Panc1 (cell line): ENCODE results near the gene MRPS27. TPM values are rescaled to one million over a fixed set of nuclear protein-coding genes. Genes with fewer than 3 reads are reported as not detected.

Source experiments
- ATAC-seq: fragments of 200-7000 bp; cut with Tn5 transposase; 2 replicates; pipeline ENCODE4 v1.9.1; 2020; ENCODE audit warnings: mild to moderate bottlenecking, moderate library complexity
- BruUV-seq: library from RNA; stranded (reverse); fragments of 400-500 nt; replicated peaks from 2 replicates; lab custom pipeline; 2021; lab: Mats Ljungman, UMichigan
- CTCF ChIA-PET: fragments of 300-600 bp; sonication (Branson Sonifier 250); formaldehyde crosslinking; loops from one replicate; lab custom pipeline; 2022; ENCODE audit warnings: antibody characterized with exemption; lab: Charles Lee
- POLR2A ChIA-PET: fragments of 300-600 bp; sonication (Branson Sonifier 250); formaldehyde crosslinking; loops from one replicate; lab custom pipeline; 2022; ENCODE audit warnings: antibody characterized with exemption; lab: Charles Lee
- DNase-seq: peaks from one replicate; pipeline ENCODE4 v3.0.0-alpha.2; 2010; ENCODE audit warnings: low read depth, low spot score
- H3K27ac ChIP-seq: 2 replicates; pipeline ENCODE4 v1.5.1; 2011; ENCODE audit warnings: mild to moderate bottlenecking, low read length, inconsistent platforms
- H3K27me3 ChIP-seq: fragments of 200-500 bp; sonication (Bioruptor generic); 2 replicates; pipeline ENCODE4 v1.6.0; 2014; ENCODE audit warnings: low read length, inconsistent platforms; ENCODE audit not compliant: control insufficient read depth, insufficient read depth
- H3K36me3 ChIP-seq: fragments of 200-500 bp; sonication (Bioruptor generic); 2 replicates; pipeline ENCODE4 v1.5.1; 2014; ENCODE audit warnings: inconsistent platforms, mild to moderate bottlenecking, low read length, moderate library complexity; ENCODE audit not compliant: control insufficient read depth, insufficient read depth
- H3K4me1 ChIP-seq: 2 replicates; pipeline ENCODE4 v1.5.1; 2011; ENCODE audit warnings: inconsistent platforms, mild to moderate bottlenecking, low read length, moderate library complexity; ENCODE audit not compliant: control insufficient read depth, insufficient read depth
- H3K4me3 ChIP-seq, 2 experiments: 2 replicates each; pipeline ENCODE4 v1.5.1; 2011 to 2012; ENCODE audit warnings: low read depth in 2 of 2, low read length in 2 of 2, mild to moderate bottlenecking in 2 of 2, inconsistent platforms in 1 of 2, moderate library complexity in 1 of 2
- H3K9me3 ChIP-seq: fragments of 200-500 bp; sonication (Bioruptor generic); 2 replicates; pipeline ENCODE4 v1.5.1; 2014; ENCODE audit warnings: low read depth, mild to moderate bottlenecking, inconsistent platforms, low read length, moderate library complexity; ENCODE audit not compliant: control insufficient read depth, insufficient read depth
- POLR2AphosphoS5 ChIP-seq: IDR thresholded peaks from 2 replicates; pipeline ENCODE4 v1.6.1; 2012; ENCODE audit warnings: mild to moderate bottlenecking, low read depth, low read length, moderate library complexity
- SIN3A ChIP-seq: IDR thresholded peaks from 2 replicates; pipeline ENCODE4 v1.6.1; 2012; ENCODE audit warnings: low read depth, mild to moderate bottlenecking, low read length, moderate library complexity, borderline replicate concordance; ENCODE audit not compliant: insufficient read depth
- TCF7L2 ChIP-seq: IDR thresholded peaks from 2 replicates; pipeline ENCODE4 v1.6.1; 2011; ENCODE audit warnings: mild to moderate bottlenecking, low read depth, low read length, inconsistent platforms
- in situ Hi-C: cut with HindIII; loops from 2 replicates; pipeline ENCODE4 v1.10.0; 2016; ENCODE audit warnings: low sequenced_read_pairs, low pct_unique_long_range_greater_than_20kb
- intact Hi-C: fragments of 100-400 bp; cut with micrococcal nuclease; formaldehyde crosslinking; loops from one replicate; pipeline ENCODE4 v1.10.0; 2022; ENCODE audit not compliant: unreplicated experiment
- total RNA-seq: library from RNA; stranded (reverse); gene quantifications from one replicate; pipeline ENCODE4 v1.2.1, GENCODE V29; 2021; ENCODE audit not compliant: unreplicated experiment
- TF ChIP-seq, protein P1 (sequence below): fragments of 450-650 bp; IDR thresholded peaks from 2 replicates; pipeline ENCODE4 v1.5.1; 2017; ENCODE audit warnings: mild to moderate bottlenecking
- TF ChIP-seq, protein P2 (sequence below), 2 experiments: IDR thresholded peaks; 2 replicates each; pipeline ENCODE4 v1.6.1; 2011 to 2012; ENCODE audit warnings: low read depth in 2 of 2, control low read depth in 1 of 2, low read length in 1 of 2, mild to moderate bottlenecking in 1 of 2, moderate library complexity in 1 of 2; ENCODE audit not compliant: insufficient read depth in 1 of 2

The MRPS27 gene
- total RNA-seq, 1 experiment from 2014 or later = 67.2 TPM

DNA sequence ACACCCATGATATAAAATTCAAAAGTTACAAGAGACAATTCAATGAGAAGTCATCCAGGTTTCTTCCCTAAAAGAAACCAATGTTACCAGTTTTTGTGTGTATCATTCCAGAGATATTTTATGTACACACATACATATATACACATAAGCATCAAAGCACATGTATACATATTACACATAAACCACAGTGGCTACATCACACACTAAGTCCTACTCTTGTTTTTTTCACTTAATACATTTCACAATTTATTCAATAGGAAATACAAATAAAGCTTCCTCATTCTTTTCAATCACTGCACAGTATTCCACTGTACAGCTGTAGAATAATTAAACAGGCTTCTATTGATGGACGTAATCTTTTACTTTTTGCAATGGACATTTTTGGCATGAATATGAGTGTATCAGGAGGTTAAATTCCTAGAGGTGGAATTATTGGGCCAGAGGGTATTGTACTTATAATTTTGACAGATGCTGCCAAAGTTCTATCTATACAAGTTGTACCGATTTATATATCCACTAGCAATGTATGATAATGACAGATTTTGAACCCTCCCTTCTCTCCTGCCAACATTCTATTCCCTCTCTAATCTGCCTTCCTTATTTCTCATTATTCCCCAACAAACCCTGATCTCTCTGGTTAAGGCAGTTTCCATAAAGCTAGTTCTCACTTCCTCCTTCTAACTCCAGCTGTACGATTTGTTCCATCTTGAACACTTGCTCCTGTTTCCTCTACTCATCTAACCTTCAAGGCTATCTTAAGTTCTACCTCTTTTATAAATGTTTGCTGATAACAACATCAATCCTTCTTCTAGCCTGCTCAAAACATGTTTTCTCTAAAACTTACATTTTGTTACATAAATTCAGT lies 35.2 kb downstream of the MRPS27 start:
- TF ChIP-seq TCF7L2 = no peak
- TF ChIP-seq SIN3A = no peak
- TF ChIP-seq, protein P1, sequence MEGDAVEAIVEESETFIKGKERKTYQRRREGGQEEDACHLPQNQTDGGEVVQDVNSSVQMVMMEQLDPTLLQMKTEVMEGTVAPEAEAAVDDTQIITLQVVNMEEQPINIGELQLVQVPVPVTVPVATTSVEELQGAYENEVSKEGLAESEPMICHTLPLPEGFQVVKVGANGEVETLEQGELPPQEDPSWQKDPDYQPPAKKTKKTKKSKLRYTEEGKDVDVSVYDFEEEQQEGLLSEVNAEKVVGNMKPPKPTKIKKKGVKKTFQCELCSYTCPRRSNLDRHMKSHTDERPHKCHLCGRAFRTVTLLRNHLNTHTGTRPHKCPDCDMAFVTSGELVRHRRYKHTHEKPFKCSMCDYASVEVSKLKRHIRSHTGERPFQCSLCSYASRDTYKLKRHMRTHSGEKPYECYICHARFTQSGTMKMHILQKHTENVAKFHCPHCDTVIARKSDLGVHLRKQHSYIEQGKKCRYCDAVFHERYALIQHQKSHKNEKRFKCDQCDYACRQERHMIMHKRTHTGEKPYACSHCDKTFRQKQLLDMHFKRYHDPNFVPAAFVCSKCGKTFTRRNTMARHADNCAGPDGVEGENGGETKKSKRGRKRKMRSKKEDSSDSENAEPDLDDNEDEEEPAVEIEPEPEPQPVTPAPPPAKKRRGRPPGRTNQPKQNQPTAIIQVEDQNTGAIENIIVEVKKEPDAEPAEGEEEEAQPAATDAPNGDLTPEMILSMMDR = no peak
- no peak for TF ChIP-seq POLR2AphosphoS5
- TF ChIP-seq, protein P2, sequence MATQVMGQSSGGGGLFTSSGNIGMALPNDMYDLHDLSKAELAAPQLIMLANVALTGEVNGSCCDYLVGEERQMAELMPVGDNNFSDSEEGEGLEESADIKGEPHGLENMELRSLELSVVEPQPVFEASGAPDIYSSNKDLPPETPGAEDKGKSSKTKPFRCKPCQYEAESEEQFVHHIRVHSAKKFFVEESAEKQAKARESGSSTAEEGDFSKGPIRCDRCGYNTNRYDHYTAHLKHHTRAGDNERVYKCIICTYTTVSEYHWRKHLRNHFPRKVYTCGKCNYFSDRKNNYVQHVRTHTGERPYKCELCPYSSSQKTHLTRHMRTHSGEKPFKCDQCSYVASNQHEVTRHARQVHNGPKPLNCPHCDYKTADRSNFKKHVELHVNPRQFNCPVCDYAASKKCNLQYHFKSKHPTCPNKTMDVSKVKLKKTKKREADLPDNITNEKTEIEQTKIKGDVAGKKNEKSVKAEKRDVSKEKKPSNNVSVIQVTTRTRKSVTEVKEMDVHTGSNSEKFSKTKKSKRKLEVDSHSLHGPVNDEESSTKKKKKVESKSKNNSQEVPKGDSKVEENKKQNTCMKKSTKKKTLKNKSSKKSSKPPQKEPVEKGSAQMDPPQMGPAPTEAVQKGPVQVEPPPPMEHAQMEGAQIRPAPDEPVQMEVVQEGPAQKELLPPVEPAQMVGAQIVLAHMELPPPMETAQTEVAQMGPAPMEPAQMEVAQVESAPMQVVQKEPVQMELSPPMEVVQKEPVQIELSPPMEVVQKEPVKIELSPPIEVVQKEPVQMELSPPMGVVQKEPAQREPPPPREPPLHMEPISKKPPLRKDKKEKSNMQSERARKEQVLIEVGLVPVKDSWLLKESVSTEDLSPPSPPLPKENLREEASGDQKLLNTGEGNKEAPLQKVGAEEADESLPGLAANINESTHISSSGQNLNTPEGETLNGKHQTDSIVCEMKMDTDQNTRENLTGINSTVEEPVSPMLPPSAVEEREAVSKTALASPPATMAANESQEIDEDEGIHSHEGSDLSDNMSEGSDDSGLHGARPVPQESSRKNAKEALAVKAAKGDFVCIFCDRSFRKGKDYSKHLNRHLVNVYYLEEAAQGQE (IDR thresholded peaks at IDR 0.05; ENCODE audit: insufficient read depth in 1 of 2, low read depth in 2 of 2, low read length in 1 of 2) = no peak
- in situ Hi-C loops (no loop called here), intact Hi-C loops (no loop called here)
- BruUV-seq = no TSS peak
- ChIA-PET CTCF (no interaction called here), POLR2A (no interaction called here)
- Histone ChIP-seq H3K4me3 (no peak overlapping the region), H3K9me3 (no peaks in the 10 kb centered on the region), H3K36me3 (no peaks in the 10 kb centered on the region; the same call in 1 of the 2 replicates), H3K27ac (no peak overlapping the region), H3K4me1 (peaks cover 11% of the 10 kb centered on the region; the same call in 1 of the 2 replicates), H3K27me3 (no peaks in the 10 kb centered on the region)
- DNase-seq = no peak
- no peak for ATAC-seq

DNA sequence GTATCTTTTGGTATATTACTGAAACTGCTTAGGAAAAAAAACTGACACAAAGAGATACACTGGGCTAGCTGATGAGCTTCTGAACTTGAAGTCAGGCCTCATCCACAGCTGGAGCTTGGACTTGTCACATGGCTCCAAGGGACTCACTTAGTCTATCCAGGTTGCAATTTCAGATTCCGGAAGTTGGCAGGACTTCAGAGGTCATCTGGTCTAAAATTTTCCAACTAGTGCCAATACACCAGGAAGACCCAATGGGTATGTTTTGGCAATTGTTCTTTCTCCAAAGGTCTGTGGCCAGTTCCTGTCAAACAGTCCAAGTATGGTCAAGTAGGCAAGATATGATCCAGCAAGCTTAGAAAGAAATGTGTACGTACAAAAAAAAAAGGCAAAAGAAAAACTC lies 36.7 kb downstream of the MRPS27 start:
- CTCF ChIA-PET = no interaction called here
- Histone ChIP-seq H3K9me3 (no peaks in the 10 kb centered on the region), H3K36me3 (peaks cover 2% of the 10 kb centered on the region; the same call in 1 of the 2 replicates), H3K4me1 (peaks cover 11% of the 10 kb centered on the region; the same call in 1 of the 2 replicates), H3K27me3 (no peaks in the 10 kb centered on the region), H3K4me3 (no peak overlapping the region), H3K27ac (peak overlapping the region; percentile 75; the same call in 1 of the 2 replicates)
- ATAC-seq (no peak), DNase-seq (no peak)
- intact Hi-C loops = no loop called here
- TF ChIP-seq TCF7L2 (no peak), SIN3A (no peak), POLR2AphosphoS5 (no peak)
- TF ChIP-seq, protein P2 (IDR thresholded peaks at IDR 0.05; ENCODE audit: insufficient read depth in 1 of 2, low read depth in 2 of 2, low read length in 1 of 2) = no peak
- TF ChIP-seq, protein P1 = no peak
- no TSS peak for BruUV-seq
- POLR2A ChIA-PET = no interaction called here
- in situ Hi-C loops = no loop called here
